Embryonic facial prominence (tissue), 1 donor: Measurements from ENCODE around the gene NEDD1.

Experiments
- DNase-seq: peaks from one replicate; pipeline ENCODE4 v3.0.0-alpha.2; 2016; ENCODE audit errors: extremely low spot score

NEDD1 gene, protein sequence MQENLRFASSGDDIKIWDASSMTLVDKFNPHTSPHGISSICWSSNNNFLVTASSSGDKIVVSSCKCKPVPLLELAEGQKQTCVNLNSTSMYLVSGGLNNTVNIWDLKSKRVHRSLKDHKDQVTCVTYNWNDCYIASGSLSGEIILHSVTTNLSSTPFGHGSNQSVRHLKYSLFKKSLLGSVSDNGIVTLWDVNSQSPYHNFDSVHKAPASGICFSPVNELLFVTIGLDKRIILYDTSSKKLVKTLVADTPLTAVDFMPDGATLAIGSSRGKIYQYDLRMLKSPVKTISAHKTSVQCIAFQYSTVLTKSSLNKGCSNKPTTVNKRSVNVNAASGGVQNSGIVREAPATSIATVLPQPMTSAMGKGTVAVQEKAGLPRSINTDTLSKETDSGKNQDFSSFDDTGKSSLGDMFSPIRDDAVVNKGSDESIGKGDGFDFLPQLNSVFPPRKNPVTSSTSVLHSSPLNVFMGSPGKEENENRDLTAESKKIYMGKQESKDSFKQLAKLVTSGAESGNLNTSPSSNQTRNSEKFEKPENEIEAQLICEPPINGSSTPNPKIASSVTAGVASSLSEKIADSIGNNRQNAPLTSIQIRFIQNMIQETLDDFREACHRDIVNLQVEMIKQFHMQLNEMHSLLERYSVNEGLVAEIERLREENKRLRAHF

DNA sequence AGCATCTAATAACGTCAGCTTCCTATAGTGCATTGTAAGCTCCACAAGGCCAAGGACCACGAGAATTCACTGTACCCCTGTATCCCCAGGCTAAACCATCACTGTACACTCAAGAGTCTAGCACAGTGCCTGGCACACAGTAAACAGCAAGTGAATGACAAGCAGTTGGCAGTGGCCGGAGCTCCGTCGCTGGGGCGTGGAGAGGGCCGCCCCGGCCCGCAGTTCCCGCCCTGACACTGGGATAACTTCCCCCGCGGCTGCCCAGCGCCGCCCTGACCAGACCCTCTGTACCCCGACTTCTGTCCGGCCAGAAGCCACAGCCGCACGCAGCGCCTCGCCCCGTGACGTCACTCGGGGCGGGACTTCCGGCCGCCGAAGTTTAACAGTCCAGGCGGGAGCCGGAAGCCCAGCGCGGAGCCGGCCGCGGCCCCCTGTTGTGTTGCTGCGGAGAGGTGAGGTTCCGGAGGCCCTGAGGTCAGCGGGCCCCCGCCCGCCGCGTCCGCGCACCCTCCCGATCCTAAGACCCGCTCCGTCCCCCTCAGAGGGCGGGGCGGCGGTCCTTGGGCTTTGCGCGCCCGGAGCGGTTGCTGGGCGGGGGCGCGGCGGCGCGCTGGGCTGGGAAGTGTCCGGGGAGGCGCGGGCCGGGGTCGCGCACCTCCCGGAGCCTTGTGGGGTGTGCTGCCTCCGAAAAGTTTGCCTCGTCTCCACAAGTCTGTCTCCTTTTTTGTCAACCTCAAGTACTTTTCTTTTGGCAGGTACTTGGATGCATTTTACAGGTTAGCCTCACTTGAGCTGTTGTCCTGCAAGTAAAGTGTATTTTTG lies at the start of gene NEDD1:
NEDD1 (plus strand) TSS at position 409 of the 822 bp plus-strand sequence. CDS start 2,503 bp downstream, outside the sequence.
- DNase-seq = peak; percentile 47

DNA sequence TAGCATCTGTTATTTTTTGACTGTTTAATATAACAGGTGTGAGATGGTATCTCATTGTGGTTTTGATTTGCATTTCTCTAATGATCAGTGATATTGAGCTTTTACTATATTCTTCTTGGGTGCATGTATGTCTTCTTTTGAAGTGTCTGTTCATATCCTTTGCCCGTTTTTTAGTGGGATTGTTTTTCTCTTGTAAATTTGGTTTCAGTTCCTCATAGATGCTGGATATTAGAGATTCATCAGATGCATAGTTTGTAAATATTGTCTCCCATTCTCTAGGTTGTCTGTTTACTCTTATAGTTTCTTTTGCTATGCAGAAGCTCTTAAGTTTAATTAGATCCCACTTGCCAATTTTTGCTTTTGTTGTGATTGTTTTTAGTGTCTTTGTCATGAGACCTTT lies 48.9 kb upstream of the NEDD1 start:
- DNase-seq = no peak

- no peak for DNase-seq
Observed at GRCh38 chr12:96861656-96862055, 45.4 kb upstream of the NEDD1 start.

- no peak for DNase-seq
Observed at GRCh38 chr12:96862326-96862725, 44.7 kb upstream of the NEDD1 start.

GRCh38 chr12:96864335-96864734 lies 42.7 kb upstream of the NEDD1 start:
- no peak for DNase-seq

DNA sequence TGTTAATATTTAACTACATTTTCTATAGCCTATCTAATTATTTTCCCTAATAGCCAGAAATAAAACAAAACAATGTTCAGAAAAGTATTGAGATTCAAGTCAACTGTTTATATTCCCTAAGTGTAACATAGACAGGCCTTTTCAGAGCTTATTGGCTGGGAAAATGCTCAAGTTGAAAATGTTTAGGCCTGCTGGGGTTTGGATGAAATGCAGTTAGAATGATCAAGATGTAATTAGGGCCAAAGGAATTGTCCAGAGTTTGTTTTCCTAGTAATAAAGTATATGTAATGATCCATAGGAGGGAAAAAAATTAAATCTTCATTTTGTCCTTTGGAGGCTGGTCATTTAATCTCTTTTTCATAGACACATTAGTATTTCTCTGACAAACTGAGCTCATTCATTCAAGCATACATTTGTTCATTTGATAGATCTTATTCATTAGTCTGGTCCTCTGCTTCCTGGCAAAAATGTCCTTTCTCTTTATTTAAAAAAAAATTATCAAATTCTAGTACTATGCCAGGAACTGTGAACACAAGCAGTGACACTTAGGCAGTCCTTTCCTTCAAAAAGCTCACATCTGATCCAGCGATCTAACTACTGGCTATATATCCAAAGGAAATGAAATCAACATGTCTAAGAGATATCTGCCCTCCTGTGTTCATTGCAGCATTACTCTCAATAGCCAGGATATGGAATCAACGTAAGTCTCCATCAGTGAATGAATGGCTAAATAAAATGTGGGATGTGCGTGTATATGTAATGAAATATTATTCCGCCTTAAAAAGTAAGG lies 40.1 kb upstream of the NEDD1 start:
- DNase-seq = no peak

- DNase-seq = no peak
Observed at GRCh38 chr12:96870946-96871345, 36.1 kb upstream of the NEDD1 start.

GRCh38 chr12:96872961-96873360 lies 34.1 kb upstream of the NEDD1 start:
- DNase-seq = no peak

GRCh38 chr12:96874211-96874610 lies 32.8 kb upstream of the NEDD1 start:
- no peak for DNase-seq

GRCh38 chr12:96876966-96877365 lies 30.1 kb upstream of the NEDD1 start:
- no peak for DNase-seq

DNA sequence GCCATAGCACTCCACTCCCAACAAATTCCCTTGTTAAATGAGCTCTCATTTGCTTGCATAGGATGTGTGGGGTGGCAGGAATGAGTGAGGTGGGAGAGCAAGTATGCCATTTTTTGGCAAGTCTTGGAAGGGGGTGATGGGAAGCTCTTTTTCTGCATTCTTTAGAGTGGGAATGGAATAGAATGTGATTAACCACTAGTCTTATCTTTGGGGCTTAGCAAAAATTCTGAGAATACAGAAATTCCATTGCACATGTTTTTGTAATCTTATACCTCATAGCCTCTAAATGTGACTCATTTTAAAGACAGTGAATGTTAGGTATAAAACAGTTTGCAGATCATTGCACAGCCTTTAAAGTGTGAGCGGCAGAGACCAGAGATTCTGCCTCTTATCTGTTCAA lies 28.4 kb upstream of the NEDD1 start:
- DNase-seq = no peak

DNA sequence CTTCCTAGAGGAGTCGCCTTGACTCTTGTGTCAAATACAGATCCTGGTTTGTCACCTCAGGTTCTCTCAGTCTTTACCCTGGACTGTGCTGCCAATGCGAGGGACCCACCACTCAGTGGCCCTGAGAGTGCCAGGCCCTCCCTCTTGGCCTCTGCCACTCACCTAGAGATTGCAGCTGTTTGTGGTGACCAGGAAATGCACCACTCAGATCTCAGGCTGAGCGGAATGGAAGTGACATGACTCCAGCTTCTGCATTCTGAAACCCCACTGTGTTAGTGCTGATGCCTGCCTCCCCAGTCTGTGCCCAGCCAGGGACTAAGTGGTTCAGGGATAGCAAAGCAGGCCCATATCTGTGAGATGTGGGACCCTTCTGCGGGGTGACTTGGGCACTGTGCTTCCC lies 27.8 kb upstream of the NEDD1 start:
- DNase-seq = no peak

GRCh38 chr12:96880220-96880619 lies 26.8 kb upstream of the NEDD1 start:
- DNase-seq = no peak

GRCh38 chr12:96881608-96882007 lies 25.4 kb upstream of the NEDD1 start:
- no peak for DNase-seq

GRCh38 chr12:96882862-96883261 lies 24.2 kb upstream of the NEDD1 start:
- no peak for DNase-seq

DNA sequence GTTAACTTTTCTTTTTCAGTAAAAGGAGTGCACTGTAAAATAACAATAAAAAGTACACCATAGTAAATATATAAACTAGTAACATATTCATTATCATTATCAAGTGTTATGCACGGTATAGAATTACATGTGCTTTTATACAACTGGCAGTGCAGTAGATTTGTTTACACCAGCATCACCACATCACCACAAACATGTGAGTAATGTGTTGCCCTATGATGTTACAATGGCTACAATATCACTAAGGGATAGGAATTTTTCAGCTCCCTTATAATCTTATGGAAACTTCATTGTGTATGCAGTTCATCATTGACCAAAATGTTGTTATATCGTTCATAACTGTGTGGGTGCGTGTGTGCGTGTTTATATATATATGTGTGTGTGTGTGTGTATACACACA lies 23.5 kb upstream of the NEDD1 start:
- DNase-seq = no peak

DNA sequence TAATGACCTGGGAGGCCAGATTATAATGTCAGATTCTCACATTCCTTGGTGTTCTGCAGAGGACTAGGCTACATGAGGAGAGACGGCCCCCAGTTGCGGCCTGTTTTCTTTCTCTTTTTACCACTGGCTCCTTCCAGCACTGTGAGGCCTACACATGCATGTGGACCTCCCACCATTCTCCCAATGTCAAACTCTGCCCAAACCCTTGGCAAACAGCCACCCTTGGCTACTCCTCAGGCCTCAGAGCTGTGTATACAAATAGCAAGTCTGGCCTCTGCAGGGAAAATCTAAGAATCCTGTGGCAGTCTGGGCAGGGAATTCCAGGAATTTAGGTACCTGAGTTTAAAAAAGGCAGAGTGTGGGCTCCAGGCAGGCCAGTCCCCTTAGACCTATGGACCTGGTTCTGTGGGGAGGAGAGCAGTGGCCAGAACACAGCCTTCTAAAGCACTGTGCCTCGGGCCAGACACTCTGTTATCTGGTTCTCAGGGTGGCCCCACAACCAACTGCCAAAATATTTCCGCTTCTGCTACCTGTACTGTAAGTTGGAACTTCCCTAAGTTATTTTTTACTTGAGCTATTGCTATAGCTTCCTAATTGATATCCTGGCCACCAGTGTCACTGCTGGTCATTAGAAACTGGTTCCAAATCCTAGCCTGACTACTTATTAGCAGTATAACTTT lies 19.9 kb upstream of the NEDD1 start:
- no peak for DNase-seq

DNA sequence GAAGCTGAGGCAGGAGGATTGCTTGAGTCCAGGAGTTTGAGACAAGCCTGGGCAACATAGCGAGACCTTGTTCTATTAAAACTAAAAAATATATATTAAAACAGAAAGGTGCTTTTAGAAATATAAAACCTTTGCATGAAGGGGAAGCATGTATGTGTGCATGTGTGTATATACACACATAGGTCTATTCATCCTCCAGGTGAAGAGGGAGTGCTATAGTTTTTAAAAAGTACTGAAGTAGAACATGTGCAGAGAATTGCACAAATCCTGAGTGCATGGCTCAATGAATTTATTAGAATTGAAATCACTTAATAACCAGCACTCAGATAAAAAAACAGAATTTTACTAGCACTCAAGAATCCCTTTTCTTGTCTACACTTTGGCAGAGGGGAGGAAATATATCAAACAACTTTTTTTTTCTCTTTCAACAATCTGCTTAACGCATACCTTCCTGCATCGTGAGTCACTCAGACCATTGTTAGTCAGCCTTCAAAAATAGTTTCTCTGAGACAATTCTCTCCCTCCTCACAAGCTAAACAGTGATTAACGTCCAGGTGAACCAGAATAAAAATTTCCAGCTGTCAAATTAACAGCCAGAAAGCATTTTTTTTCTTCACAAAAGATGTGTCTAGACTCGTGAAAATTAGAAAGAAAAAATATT lies 17.7 kb upstream of the NEDD1 start:
- no peak for DNase-seq

DNA sequence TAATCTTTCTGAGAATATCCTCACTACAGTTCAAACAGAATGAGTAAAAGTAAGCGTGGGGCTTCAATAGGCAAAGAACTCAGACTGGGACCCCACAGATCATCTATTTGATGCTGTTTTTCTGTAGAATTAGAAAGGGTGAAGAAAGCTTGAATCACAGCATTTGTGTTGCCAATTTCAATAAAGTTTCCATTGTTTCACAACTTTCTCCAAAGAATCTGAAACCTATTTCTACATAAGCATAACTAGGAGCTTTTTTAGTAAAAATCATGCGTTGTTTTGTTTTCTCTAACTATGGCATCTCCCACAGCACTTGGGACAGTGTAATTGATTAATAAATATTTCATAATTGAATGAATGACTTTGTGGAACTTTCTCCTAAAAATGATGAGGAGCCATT lies 16.7 kb upstream of the NEDD1 start:
- DNase-seq = no peak

GRCh38 chr12:96892104-96892503 lies 15.0 kb upstream of the NEDD1 start:
- no peak for DNase-seq

DNA sequence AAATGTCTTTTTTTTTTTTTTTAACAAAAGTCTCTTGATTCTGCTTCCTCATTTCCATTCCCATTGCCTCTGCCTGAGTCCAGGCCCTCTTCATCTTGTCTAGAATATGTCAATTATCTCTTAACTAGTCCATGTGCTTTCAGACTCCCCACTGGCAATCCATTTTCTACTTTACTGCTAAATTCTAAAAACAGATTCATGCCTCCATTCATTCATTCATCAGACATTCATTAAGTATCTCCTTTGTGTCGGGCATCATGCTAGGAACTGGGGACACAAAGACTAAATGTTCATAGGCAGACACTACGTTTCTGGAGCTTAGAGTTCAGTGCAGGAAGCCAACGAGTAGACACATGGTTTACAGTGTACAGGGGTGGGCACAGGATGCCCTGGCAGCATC lies 9.6 kb upstream of the NEDD1 start:
- DNase-seq = no peak
